ENCODE results near the gene SLC49A3. TPM values are rescaled to one million over a fixed set of nuclear protein-coding genes. Genes with fewer than 3 reads are reported as not detected.
A peak's percentile ranks its signal among the peaks of the same experiment; 100 is the strongest.

The SLC49A3 gene
- total and polyA plus RNA-seq, 2 of the 8 experiments (the other 6 are each of a cell fraction or from before 2014, with no cell fraction given) = 5.0 to 8.8 TPM

DNA sequence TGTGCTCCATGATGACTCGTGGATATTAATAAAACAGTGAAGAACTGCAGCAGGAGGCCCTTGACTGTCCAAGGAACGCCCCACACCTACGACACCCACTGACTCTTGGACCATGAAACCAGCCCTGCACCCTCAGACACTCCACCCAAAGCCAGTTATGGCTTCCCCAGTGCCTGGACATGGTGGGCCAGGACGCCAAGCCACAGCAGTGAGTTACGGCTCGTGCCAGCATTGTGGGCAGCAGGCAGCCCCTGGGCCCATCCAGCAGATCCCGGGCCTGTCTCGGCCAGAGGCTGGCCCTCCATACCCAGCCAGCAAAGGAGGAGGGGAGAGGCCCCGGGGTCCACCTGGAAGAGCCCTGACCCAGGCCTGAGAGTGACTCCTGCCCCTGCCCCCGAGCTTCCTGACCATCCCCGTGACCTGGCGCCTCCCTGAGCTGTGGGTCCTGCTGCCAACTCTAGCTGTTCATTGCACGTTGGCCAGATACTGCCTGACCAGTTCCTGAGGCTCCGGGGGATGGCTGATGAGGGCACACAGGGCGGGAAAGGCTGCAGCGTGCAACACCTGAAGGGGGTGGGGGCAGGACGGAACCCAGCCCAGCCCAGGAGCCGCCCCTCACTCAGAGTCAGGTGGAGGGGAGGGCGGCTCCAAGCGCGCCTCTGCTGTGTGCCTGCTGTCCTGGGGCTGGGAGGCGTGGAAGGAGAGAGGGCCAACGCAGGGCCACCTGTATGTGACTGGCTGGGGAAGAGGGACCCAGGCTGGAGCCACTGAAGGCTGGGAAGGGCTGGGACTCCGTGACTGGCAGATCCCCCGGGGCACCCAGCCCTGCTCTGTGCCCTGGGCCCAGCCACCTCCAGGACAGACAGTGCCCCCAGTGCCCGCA, 739 bp downstream of the SLC49A3 start:
- no peak overlapping the region for H2BK5ac ChIP-seq (ENCODE audit: low read depth, low read length)
- no peak overlapping the region for H3K23ac ChIP-seq (ENCODE audit: insufficient read length)
- H3K14ac ChIP-seq (ENCODE audit: insufficient read length) = no peak overlapping the region
- peak overlapping the region; percentile 81; the same call in 1 of the 2 replicates for H4K8ac ChIP-seq (ENCODE audit: extremely low read depth, insufficient read depth, low read length)
- POLR2A ChIA-PET (ENCODE audit: partially characterized antibody) = interaction anchor here (0.6 to 2.2 kb wide), 8 partner anchors 8 to 280 kb away, joined by 3 to 9 read pairs (median 3); no protein-coding TSS in a partner anchor
- H3K4me1 ChIP-seq (replicated peaks in 1 of 4; ENCODE audit: control insufficient read depth in 3 of 4, insufficient read depth in 4 of 4, low read length in 3 of 4) = peaks cover 0 to 25% (median 19%) of the 10 kb centered on the region in 4 experiments; a peak in 6 of 7 replicates
- H3K9me3 ChIP-seq (ENCODE audit: insufficient read depth in 2 of 2, low read depth in 1 of 2, low read length in 1 of 2) = no peaks in the 10 kb centered on the region
- H2AK5ac ChIP-seq (ENCODE audit: low read depth, low read length) = peak overlapping the region; percentile 95; the same call in 1 of the 2 replicates
- peak overlapping the region; percentile 33 to 66 (median 46) for H3K4me3 ChIP-seq (ENCODE audit: extremely low read depth in 1 of 4, insufficient read depth in 2 of 4, low read depth in 3 of 4, low read length in 4 of 4)
- H4K20me1 ChIP-seq (replicated peaks in 1 of 2; ENCODE audit: control insufficient read depth in 1 of 2, insufficient read depth in 2 of 2, low read length in 2 of 2) = peaks cover 0 to 6% of the 10 kb centered on the region in 2 experiments
- DNase-seq (ENCODE audit: low read depth in 1 of 2, low spot score in 2 of 2) (no peak), FAIRE-seq (no peak)
- no peak overlapping the region for H3K56ac ChIP-seq (replicated peaks; ENCODE audit: insufficient read length, low read depth, low read length)
- H4K5ac ChIP-seq (ENCODE audit: insufficient read length, low read depth, low read length) = no peak overlapping the region
- H3K9ac ChIP-seq (replicated peaks in 1 of 4; ENCODE audit: extremely low read depth in 1 of 4, low read depth in 3 of 4, low read length in 3 of 4) = no peak overlapping the region; a peak in 2 of 7 replicates
- no peaks in the 10 kb centered on the region for H3K36me3 ChIP-seq (ENCODE audit: control insufficient read depth in 2 of 4, insufficient read depth in 4 of 4, low read length in 3 of 4)
- peak overlapping the region; percentile 68 to 85 for H3K4me2 ChIP-seq (ENCODE audit: insufficient read depth in 1 of 2, low read depth in 2 of 2, low read length in 2 of 2)
- 43% methylated on average over 19 of the region's 26 CpGs; no CpG with 5 or more reads in 1 of the 2 experiments for WGBS, 2 experiments (ENCODE audit: extremely low coverage in 1 of 2, insufficient coverage in 1 of 2, insufficient read length in 1 of 2, insufficient replicate concordance in 2 of 2, low coverage in 1 of 2, low lambda C conversion rate in 2 of 2, missing lambda C conversion rate in 1 of 2)
- H3K27ac ChIP-seq (ENCODE audit: low read depth, low read length) = no peak overlapping the region
- no peaks in the 10 kb centered on the region for H3K79me2 ChIP-seq (ENCODE audit: control insufficient read depth in 1 of 2, insufficient read depth in 2 of 2, low read length in 2 of 2)
- CTCF ChIA-PET (ENCODE audit: partially characterized antibody) = interaction anchor here (0.6 to 5.7 kb wide), 4 partner anchors 12 to 82 kb away, joined by 3 to 65 read pairs (median 3); no protein-coding TSS in a partner anchor
- no peak overlapping the region for H4K91ac ChIP-seq (replicated peaks; ENCODE audit: insufficient read length, low read length)
- H2BK120ac ChIP-seq (replicated peaks; ENCODE audit: low read depth, low read length) = peak overlapping the region; percentile 21
- H3K18ac ChIP-seq (ENCODE audit: extremely low read depth, low read length) = peak overlapping the region; percentile 71; the same call in 1 of the 2 replicates
- H2BK20ac ChIP-seq (ENCODE audit: low read length) = no peak overlapping the region
- peaks cover 0 to 4% (median 0%) of the 10 kb centered on the region in 4 experiments; a peak in 1 of 7 replicates for H3K27me3 ChIP-seq (replicated peaks in 1 of 4; ENCODE audit: control insufficient read depth in 3 of 4, extremely low read depth in 1 of 4, insufficient read depth in 3 of 4, low read length in 3 of 4)
- no peak overlapping the region for H2AFZ ChIP-seq (ENCODE audit: low read length)
- peak overlapping the region; percentile 71 for H3K4ac ChIP-seq (replicated peaks; ENCODE audit: insufficient read length, low read depth, low read length)
- H2BK12ac ChIP-seq (ENCODE audit: low read depth, low read length) = peak overlapping the region; percentile 85; the same call in 1 of the 2 replicates
- peak overlapping the region; percentile 99 for H2BK15ac ChIP-seq (ENCODE audit: low read length)
- no peaks in the 10 kb centered on the region for H3K79me1 ChIP-seq (ENCODE audit: low read depth, low read length)
- H3K23me2 ChIP-seq (ENCODE audit: low read depth, low read length) = peaks cover 6% of the 10 kb centered on the region; the same call in 1 of the 2 replicates
- TF ChIP-seq, protein P1, sequence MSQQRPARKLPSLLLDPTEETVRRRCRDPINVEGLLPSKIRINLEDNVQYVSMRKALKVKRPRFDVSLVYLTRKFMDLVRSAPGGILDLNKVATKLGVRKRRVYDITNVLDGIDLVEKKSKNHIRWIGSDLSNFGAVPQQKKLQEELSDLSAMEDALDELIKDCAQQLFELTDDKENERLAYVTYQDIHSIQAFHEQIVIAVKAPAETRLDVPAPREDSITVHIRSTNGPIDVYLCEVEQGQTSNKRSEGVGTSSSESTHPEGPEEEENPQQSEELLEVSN (IDR thresholded peaks at IDR 0.05) = peak; percentile 99
- TF ChIP-seq MAFK (IDR thresholded peaks at IDR 0.05; ENCODE audit: low read depth, low read length) = no peak
- 0 out of 2 replicates have a peak, but pooled peaks have one; percentile 2 for TF ChIP-seq RBBP5 (IDR thresholded peaks at IDR 0.05; ENCODE audit: borderline replicate concordance, low read depth, low read length)
- TF ChIP-seq CHD1 (IDR thresholded peaks at IDR 0.05; ENCODE audit: low read depth, low read length) = no peak

Measured in H1 (cell line).